ENCODE results near the gene TMEM40. TPM values are rescaled to one million over a fixed set of nuclear protein-coding genes. Genes with fewer than 3 reads are reported as not detected.

TMEM40 gene
- total RNA-seq, 1 experiment from 2014 or later: 30.5 TPM

GRCh38 chr3:12709334-12709733, 49.7 kb downstream of the TMEM40 start:
- POLR2A ChIA-PET (ENCODE audit: unreplicated experiment): no interaction called here
- no peaks in the 10 kb centered on the region for H3K79me2 ChIP-seq (ENCODE audit: low read depth)
- BruUV-seq (replicated peaks): no TSS peak
- no peak overlapping the region for H2AFZ ChIP-seq
- no peaks in the 10 kb centered on the region for H4K20me1 ChIP-seq (ENCODE audit: insufficient read depth)
- peaks cover 5% of the 10 kb centered on the region; the same call in 1 of the 2 replicates for H3F3A ChIP-seq (ENCODE audit: insufficient read depth, low read depth)
- no peak overlapping the region for H3K4me2 ChIP-seq
- no peaks in the 10 kb centered on the region for H3K27me3 ChIP-seq (ENCODE audit: insufficient read depth, low read depth)
- TF ChIP-seq EZH2 (IDR thresholded peaks at IDR 0.05; ENCODE audit: low read depth) (no peak), CTCF (conservative IDR thresholded peaks at IDR 0.05) (no peak; the same call in 1 of the 2 replicates)
- intact Hi-C loops (cut with micrococcal nuclease; ENCODE audit: unreplicated experiment): loop anchor here (5.0 to 10.0 kb wide), 4 partner anchors 47 to 575 kb away; partner anchors contain the start of gene RAF1
- DNase-seq: no peak
- H3K4me1 ChIP-seq (replicated peaks; ENCODE audit: insufficient read depth): peaks cover 4% of the 10 kb centered on the region; the same call in 1 of the 2 replicates
- no peak overlapping the region for H3K4me3 ChIP-seq
- H3K9me3 ChIP-seq (ENCODE audit: insufficient read depth, low read depth): no peaks in the 10 kb centered on the region
- H3K9me2 ChIP-seq (ENCODE audit: insufficient read depth): no peaks in the 10 kb centered on the region
- CTCF ChIA-PET: interaction anchor here (0.6 kb wide), 1 partner anchor 117 kb away, joined by 3 read pairs; no protein-coding TSS in a partner anchor
- H3K36me3 ChIP-seq (ENCODE audit: low read depth): no peaks in the 10 kb centered on the region
- no peak overlapping the region for H3K27ac ChIP-seq

- no peaks in the 10 kb centered on the region for H3K79me2 ChIP-seq (ENCODE audit: low read depth)
- H3K27me3 ChIP-seq (ENCODE audit: insufficient read depth, low read depth): no peaks in the 10 kb centered on the region
- no peak overlapping the region for H2AFZ ChIP-seq
- H3K36me3 ChIP-seq (ENCODE audit: low read depth): no peaks in the 10 kb centered on the region
- peak; percentile 56 to 62 for DNase-seq
- no peak overlapping the region for H3K4me2 ChIP-seq
- ChIA-PET POLR2A (ENCODE audit: unreplicated experiment) (interaction anchor here (0.6 kb wide), 1 partner anchor 29 kb away, joined by 3 read pairs; no protein-coding TSS in a partner anchor), CTCF (interaction anchor here (0.6 kb wide), 1 partner anchor 118 kb away, joined by 3 read pairs; no protein-coding TSS in a partner anchor)
- peaks cover 5% of the 10 kb centered on the region; the same call in 1 of the 2 replicates for H3F3A ChIP-seq (ENCODE audit: insufficient read depth, low read depth)
- H3K9me2 ChIP-seq (ENCODE audit: insufficient read depth): no peaks in the 10 kb centered on the region
- H3K27ac ChIP-seq: no peak overlapping the region
- peaks cover 8% of the 10 kb centered on the region for H3K4me1 ChIP-seq (replicated peaks; ENCODE audit: insufficient read depth)
- H4K20me1 ChIP-seq (ENCODE audit: insufficient read depth): no peaks in the 10 kb centered on the region
- TF ChIP-seq CTCF (conservative IDR thresholded peaks at IDR 0.05) (no peak; the same call in 1 of the 2 replicates), EZH2 (IDR thresholded peaks at IDR 0.05; ENCODE audit: low read depth) (no peak)
- no TSS peak for BruUV-seq (replicated peaks)
- intact Hi-C loops (cut with micrococcal nuclease; ENCODE audit: unreplicated experiment): loop anchor here (5.0 to 10.0 kb wide), 4 partner anchors 46 to 574 kb away; partner anchors contain the start of gene RAF1
- H3K9me3 ChIP-seq (ENCODE audit: insufficient read depth, low read depth): no peaks in the 10 kb centered on the region
- no peak overlapping the region for H3K4me3 ChIP-seq
Measured at GRCh38 chr3:12708584-12709192, 50.4 kb downstream of the TMEM40 start.

- Histone ChIP-seq H3K9me2 (ENCODE audit: insufficient read depth) (no peaks in the 10 kb centered on the region), H3K27ac (no peak overlapping the region), H3F3A (ENCODE audit: insufficient read depth, low read depth) (peaks cover 5% of the 10 kb centered on the region; the same call in 1 of the 2 replicates), H2AFZ (no peak overlapping the region), H3K4me1 (replicated peaks; ENCODE audit: insufficient read depth) (peaks cover 16% of the 10 kb centered on the region), H3K79me2 (ENCODE audit: low read depth) (no peaks in the 10 kb centered on the region), H3K9me3 (ENCODE audit: insufficient read depth, low read depth) (no peaks in the 10 kb centered on the region), H3K36me3 (ENCODE audit: low read depth) (no peaks in the 10 kb centered on the region), H3K4me3 (no peak overlapping the region), H3K27me3 (ENCODE audit: insufficient read depth, low read depth) (no peaks in the 10 kb centered on the region), H3K4me2 (no peak overlapping the region), H4K20me1 (ENCODE audit: insufficient read depth) (no peaks in the 10 kb centered on the region)
- CTCF ChIA-PET: no interaction called here
- POLR2A ChIA-PET (ENCODE audit: unreplicated experiment): no interaction called here
- intact Hi-C loops (cut with micrococcal nuclease; ENCODE audit: unreplicated experiment): loop anchor here (5.0 to 10.0 kb wide), 4 partner anchors 45 to 573 kb away; partner anchors contain the start of gene RAF1
- no TSS peak for BruUV-seq (replicated peaks)
- TF ChIP-seq EZH2 (IDR thresholded peaks at IDR 0.05; ENCODE audit: low read depth): no peak
- no peak for TF ChIP-seq CTCF (conservative IDR thresholded peaks at IDR 0.05)
- no peak for DNase-seq
Measured at GRCh38 chr3:12707449-12707848, 51.6 kb downstream of the TMEM40 start.
